ENCODE results near the gene ATP2B2. TPM values are rescaled to one million over a fixed set of nuclear protein-coding genes. Genes with fewer than 3 reads are reported as not detected.
"Not testable (repeated sequence)": the region's sequence is repeated elsewhere in the genome, so short reads cannot be mapped to it uniquely, and the experiment has no call there.

Gene ATP2B2
- total RNA-seq, 1 donor from 2014 or later: not detected

- H3K4me3 ChIP-seq: no peak overlapping the region
- no peaks in the 10 kb centered on the region for H3K9me3 ChIP-seq (ENCODE audit: low read depth)
- Mint-ChIP-seq H3K9me3 (no peaks in the 10 kb centered on the region), H3K4me3 (no peak overlapping the region), H3K4me1 (no peaks in the 10 kb centered on the region), H3K27me3 (ENCODE audit: insufficient read depth, low read depth) (peaks cover 8% of the 10 kb centered on the region), H3K27ac (no peak overlapping the region), H3K36me3 (peaks cover 33% of the 10 kb centered on the region)
- no peak overlapping the region for H3K4me2 ChIP-seq
- TF ChIP-seq, protein P1, sequence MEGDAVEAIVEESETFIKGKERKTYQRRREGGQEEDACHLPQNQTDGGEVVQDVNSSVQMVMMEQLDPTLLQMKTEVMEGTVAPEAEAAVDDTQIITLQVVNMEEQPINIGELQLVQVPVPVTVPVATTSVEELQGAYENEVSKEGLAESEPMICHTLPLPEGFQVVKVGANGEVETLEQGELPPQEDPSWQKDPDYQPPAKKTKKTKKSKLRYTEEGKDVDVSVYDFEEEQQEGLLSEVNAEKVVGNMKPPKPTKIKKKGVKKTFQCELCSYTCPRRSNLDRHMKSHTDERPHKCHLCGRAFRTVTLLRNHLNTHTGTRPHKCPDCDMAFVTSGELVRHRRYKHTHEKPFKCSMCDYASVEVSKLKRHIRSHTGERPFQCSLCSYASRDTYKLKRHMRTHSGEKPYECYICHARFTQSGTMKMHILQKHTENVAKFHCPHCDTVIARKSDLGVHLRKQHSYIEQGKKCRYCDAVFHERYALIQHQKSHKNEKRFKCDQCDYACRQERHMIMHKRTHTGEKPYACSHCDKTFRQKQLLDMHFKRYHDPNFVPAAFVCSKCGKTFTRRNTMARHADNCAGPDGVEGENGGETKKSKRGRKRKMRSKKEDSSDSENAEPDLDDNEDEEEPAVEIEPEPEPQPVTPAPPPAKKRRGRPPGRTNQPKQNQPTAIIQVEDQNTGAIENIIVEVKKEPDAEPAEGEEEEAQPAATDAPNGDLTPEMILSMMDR (IDR thresholded peaks at IDR 0.05): no peak
- no peak for TF ChIP-seq EZH2phosphoT487 (IDR thresholded peaks at IDR 0.05)
- no peak for TF ChIP-seq EZH2 (IDR thresholded peaks at IDR 0.05)
- H3K4me1 ChIP-seq: no peaks in the 10 kb centered on the region
- H3K27ac ChIP-seq: no peak overlapping the region
- no peaks in the 10 kb centered on the region for H3K27me3 ChIP-seq
- no peaks in the 10 kb centered on the region for H3F3A ChIP-seq (ENCODE audit: low read depth)
- H4K20me1 ChIP-seq (ENCODE audit: low read depth): no peaks in the 10 kb centered on the region
- H3K79me2 ChIP-seq (ENCODE audit: low read depth): no peaks in the 10 kb centered on the region
- H3K36me3 ChIP-seq: no peaks in the 10 kb centered on the region
- no peak overlapping the region for H2AFZ ChIP-seq (replicated peaks)
- no peak overlapping the region for H3K9ac ChIP-seq
- DNase-seq (ENCODE audit: low spot score): no peak
These were observed 205.3 kb downstream of the ATP2B2 start for GRCh38 chr3:10300087-10300486.

GRCh38 chr3:10299679-10300078 lies 205.7 kb downstream of the ATP2B2 start:
- Histone ChIP-seq H3K9me3 (ENCODE audit: low read depth) (no peaks in the 10 kb centered on the region), H2AFZ (replicated peaks) (no peak overlapping the region), H3F3A (ENCODE audit: low read depth) (no peaks in the 10 kb centered on the region), H3K79me2 (ENCODE audit: low read depth) (no peaks in the 10 kb centered on the region), H3K27me3 (no peaks in the 10 kb centered on the region), H3K4me1 (no peaks in the 10 kb centered on the region), H4K20me1 (ENCODE audit: low read depth) (no peaks in the 10 kb centered on the region), H3K36me3 (no peaks in the 10 kb centered on the region), H3K4me3 (no peak overlapping the region), H3K27ac (no peak overlapping the region), H3K4me2 (no peak overlapping the region), H3K9ac (no peak overlapping the region)
- Mint-ChIP-seq H3K4me1 (no peaks in the 10 kb centered on the region), H3K9me3 (no peaks in the 10 kb centered on the region), H3K27me3 (ENCODE audit: insufficient read depth, low read depth) (peaks cover 8% of the 10 kb centered on the region), H3K27ac (no peak overlapping the region), H3K36me3 (peaks cover 31% of the 10 kb centered on the region), H3K4me3 (no peak overlapping the region)
- DNase-seq (ENCODE audit: low spot score): no peak
- TF ChIP-seq EZH2phosphoT487 (IDR thresholded peaks at IDR 0.05): no peak
- TF ChIP-seq, protein P1 (IDR thresholded peaks at IDR 0.05): no peak
- TF ChIP-seq EZH2 (IDR thresholded peaks at IDR 0.05): no peak

DNA sequence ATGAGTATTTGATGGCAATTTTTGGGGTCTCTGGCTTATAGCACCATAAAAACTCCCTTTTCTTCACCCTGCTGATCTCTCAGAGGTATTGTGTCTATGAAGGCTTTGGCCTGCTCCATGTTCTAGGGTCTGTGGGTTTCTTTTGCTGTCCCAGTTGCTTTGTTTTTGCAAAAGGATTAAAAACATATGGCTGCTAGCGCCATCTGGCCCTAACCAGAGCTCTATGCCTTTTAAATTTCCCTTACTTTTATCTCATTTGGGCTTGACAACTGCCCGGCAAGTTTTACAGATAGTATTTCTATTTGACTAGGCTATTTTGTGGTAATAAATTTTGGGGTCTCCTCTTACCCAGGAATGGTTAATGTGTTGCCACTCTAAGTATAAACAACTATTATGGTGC lies 206.2 kb downstream of the ATP2B2 start:
- Histone ChIP-seq H3K79me2 (ENCODE audit: low read depth) (no peaks in the 10 kb centered on the region), H2AFZ (replicated peaks) (no peak overlapping the region), H3K4me2 (no peak overlapping the region), H3F3A (ENCODE audit: low read depth) (no peaks in the 10 kb centered on the region), H3K36me3 (no peaks in the 10 kb centered on the region), H3K9me3 (ENCODE audit: low read depth) (no peaks in the 10 kb centered on the region), H3K27ac (no peak overlapping the region), H4K20me1 (ENCODE audit: low read depth) (no peaks in the 10 kb centered on the region), H3K4me3 (no peak overlapping the region), H3K27me3 (no peaks in the 10 kb centered on the region), H3K9ac (no peak overlapping the region), H3K4me1 (no peaks in the 10 kb centered on the region)
- TF ChIP-seq EZH2phosphoT487 (IDR thresholded peaks at IDR 0.05) (no peak), EZH2 (IDR thresholded peaks at IDR 0.05) (no peak)
- TF ChIP-seq, protein P1 (IDR thresholded peaks at IDR 0.05): no peak
- Mint-ChIP-seq H3K9me3 (no peaks in the 10 kb centered on the region), H3K36me3 (peaks cover 31% of the 10 kb centered on the region), H3K27me3 (ENCODE audit: insufficient read depth, low read depth) (peaks cover 6% of the 10 kb centered on the region), H3K27ac (no peak overlapping the region), H3K4me1 (no peaks in the 10 kb centered on the region), H3K4me3 (no peak overlapping the region)
- no peak for DNase-seq (ENCODE audit: low spot score)

DNA sequence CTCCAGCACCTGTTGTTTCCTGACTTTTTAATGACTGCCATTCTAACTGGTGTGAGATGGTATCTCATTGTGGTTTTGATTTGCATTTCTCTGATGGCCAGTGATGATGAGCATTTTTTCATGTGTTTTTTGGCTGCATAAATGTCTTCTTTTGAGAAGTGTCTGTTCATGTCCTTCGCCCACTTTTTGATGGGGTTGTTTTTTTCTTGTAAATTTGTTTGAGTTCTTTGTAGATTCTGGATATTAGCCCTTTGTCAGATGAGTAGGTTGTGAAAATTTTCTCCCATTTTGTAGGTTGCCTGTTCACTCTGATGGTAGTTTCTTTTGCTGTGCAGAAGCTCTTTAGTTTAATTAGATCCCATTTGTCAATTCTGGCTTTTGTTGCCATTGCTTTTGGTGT lies 207.3 kb downstream of the ATP2B2 start:
- H3K9ac ChIP-seq; H3K4me3 Mint-ChIP-seq; H3K36me3 ChIP-seq; H3K4me1 Mint-ChIP-seq; H3K4me3 ChIP-seq; H3K79me2 ChIP-seq (ENCODE audit: low read depth); H4K20me1 ChIP-seq (ENCODE audit: low read depth); H3K9me3 ChIP-seq (ENCODE audit: low read depth); H3K27me3 ChIP-seq; H3K4me1 ChIP-seq; H2AFZ ChIP-seq (replicated peaks); H3K27ac ChIP-seq; H3K9me3 Mint-ChIP-seq; H3K27ac Mint-ChIP-seq; H3F3A ChIP-seq (ENCODE audit: low read depth); H3K4me2 ChIP-seq; DNase-seq (ENCODE audit: low spot score); H3K27me3 Mint-ChIP-seq (ENCODE audit: insufficient read depth, low read depth): not testable (repeated sequence)
- H3K36me3 Mint-ChIP-seq: peaks cover 24% of the 10 kb centered on the region
